Activated CD4-positive, alpha-beta T cell treated with anti-CD3 and anti-CD28 coated beads for 24 hours (primary cell): Measurements from ENCODE around the gene WDR27.
"Not testable (repeated sequence)": the region's sequence is repeated elsewhere in the genome, so short reads cannot be mapped to it uniquely, and the experiment has no call there.

ENCODE experiments used
- DNase-seq, 2 donors: peaks; one replicate each; pipeline ENCODE4 v3.0.0-alpha.2; 2020; ENCODE audit warnings: low read depth in 2 of 2

The WDR27 gene

GRCh38 chr6:169709293-169709692 is 7.5 kb upstream of the WDR27 start:
- DNase-seq: no peak

GRCh38 chr6:169707772-169708171 is 5.9 kb upstream of the WDR27 start:
- no peak for DNase-seq

- peak in 1 of 2 donors; percentile 20 for DNase-seq
These were observed 1.0 kb upstream of the WDR27 start for GRCh38 chr6:169702840-169703246.

- DNase-seq: no peak
These were observed 397 bp downstream of the WDR27 start for GRCh38 chr6:169701311-169701953.

- no peak for DNase-seq
These were observed 1.5 kb downstream of the WDR27 start for GRCh38 chr6:169700296-169700695.

GRCh38 chr6:169697115-169697514 is 4.7 kb downstream of the WDR27 start:
- DNase-seq: not testable (repeated sequence)

- DNase-seq: no peak
These were observed 6.7 kb downstream of the WDR27 start for GRCh38 chr6:169695131-169695530.

- no peak for DNase-seq
These were observed 9.3 kb downstream of the WDR27 start for GRCh38 chr6:169692516-169692915.

GRCh38 chr6:169691260-169691659 is 10.6 kb downstream of the WDR27 start:
- DNase-seq: no peak

- DNase-seq: no peak
These were observed 12.5 kb downstream of the WDR27 start for GRCh38 chr6:169689287-169689686.

- no peak for DNase-seq
These were observed 16.0 kb downstream of the WDR27 start for GRCh38 chr6:169685860-169686259.

- DNase-seq: no peak
These were observed 17.8 kb downstream of the WDR27 start for GRCh38 chr6:169684056-169684455.

GRCh38 chr6:169678342-169678741 is 23.5 kb downstream of the WDR27 start:
- DNase-seq: no peak

- no peak for DNase-seq
These were observed 24.7 kb downstream of the WDR27 start for GRCh38 chr6:169677096-169677495.

GRCh38 chr6:169675011-169675410 is 26.8 kb downstream of the WDR27 start:
- DNase-seq: no peak

GRCh38 chr6:169671563-169671962 is 30.3 kb downstream of the WDR27 start:
- no peak for DNase-seq

- no peak for DNase-seq
These were observed 31.9 kb downstream of the WDR27 start for GRCh38 chr6:169669889-169670288.

GRCh38 chr6:169669147-169669546 is 32.7 kb downstream of the WDR27 start:
- no peak for DNase-seq

GRCh38 chr6:169668203-169668847 is 33.5 kb downstream of the WDR27 start:
- DNase-seq: no peak

GRCh38 chr6:169667716-169668115 is 34.1 kb downstream of the WDR27 start:
- no peak for DNase-seq

GRCh38 chr6:169666441-169666840 is 35.4 kb downstream of the WDR27 start:
- no peak for DNase-seq

- no peak for DNase-seq
These were observed 36.5 kb downstream of the WDR27 start for GRCh38 chr6:169665289-169665688.

- DNase-seq: no peak
These were observed 37.6 kb downstream of the WDR27 start for GRCh38 chr6:169664227-169664626.

GRCh38 chr6:169663468-169663867 is 38.4 kb downstream of the WDR27 start:
- DNase-seq: no peak
